ENCODE measurements around the gene QRFP. TPM values are rescaled to one million over a fixed set of nuclear protein-coding genes. Genes with fewer than 3 reads are reported as not detected.
"Not testable (repeated sequence)": the region's sequence is repeated elsewhere in the genome, so short reads cannot be mapped to it uniquely, and the experiment has no call there.

Gene QRFP
- total and polyA plus RNA-seq, 11 donors = not detected

DNA sequence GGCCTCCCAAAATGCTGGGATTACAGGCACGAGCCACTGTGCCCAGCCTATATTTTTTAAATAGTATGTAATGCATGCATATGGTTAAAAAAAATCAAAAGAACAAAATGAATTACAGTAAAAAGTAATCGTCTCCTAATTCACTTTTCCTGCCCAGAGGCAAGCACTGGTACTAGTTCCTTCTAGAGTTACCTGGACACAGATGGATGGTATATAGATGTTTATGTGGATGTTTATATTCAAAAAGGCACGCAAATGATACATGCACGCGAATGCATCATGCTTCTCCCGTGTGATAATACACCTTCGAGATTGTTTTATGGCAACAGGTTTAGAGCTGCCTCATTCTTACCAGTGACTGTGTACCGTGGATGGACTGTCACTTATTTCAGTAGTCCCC is 40.1 kb downstream of the QRFP start:
- peaks cover 0 to 58% (median 43%) of the 10 kb centered on the region in 9 donors for H3K36me3 ChIP-seq
- TF ChIP-seq POLR2A (IDR thresholded peaks at IDR 0.05) = no peak
- TF ChIP-seq, protein P1, sequence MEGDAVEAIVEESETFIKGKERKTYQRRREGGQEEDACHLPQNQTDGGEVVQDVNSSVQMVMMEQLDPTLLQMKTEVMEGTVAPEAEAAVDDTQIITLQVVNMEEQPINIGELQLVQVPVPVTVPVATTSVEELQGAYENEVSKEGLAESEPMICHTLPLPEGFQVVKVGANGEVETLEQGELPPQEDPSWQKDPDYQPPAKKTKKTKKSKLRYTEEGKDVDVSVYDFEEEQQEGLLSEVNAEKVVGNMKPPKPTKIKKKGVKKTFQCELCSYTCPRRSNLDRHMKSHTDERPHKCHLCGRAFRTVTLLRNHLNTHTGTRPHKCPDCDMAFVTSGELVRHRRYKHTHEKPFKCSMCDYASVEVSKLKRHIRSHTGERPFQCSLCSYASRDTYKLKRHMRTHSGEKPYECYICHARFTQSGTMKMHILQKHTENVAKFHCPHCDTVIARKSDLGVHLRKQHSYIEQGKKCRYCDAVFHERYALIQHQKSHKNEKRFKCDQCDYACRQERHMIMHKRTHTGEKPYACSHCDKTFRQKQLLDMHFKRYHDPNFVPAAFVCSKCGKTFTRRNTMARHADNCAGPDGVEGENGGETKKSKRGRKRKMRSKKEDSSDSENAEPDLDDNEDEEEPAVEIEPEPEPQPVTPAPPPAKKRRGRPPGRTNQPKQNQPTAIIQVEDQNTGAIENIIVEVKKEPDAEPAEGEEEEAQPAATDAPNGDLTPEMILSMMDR (IDR thresholded peaks at IDR 0.05) = no peak

DNA sequence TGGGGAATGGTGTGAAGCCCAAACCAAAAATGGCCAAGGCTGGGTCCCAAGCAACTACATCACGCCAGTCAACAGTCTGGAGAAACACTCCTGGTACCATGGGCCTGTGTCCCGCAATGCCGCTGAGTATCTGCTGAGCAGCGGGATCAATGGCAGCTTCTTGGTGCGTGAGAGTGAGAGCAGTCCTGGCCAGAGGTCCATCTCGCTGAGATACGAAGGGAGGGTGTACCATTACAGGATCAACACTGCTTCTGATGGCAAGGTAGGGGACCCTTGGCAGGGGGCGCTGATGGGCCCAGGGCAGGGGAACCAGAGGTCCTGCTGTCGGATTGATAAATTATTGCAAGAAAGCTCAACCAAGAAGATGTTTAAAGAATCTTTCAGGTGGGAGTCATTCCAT is 41.8 kb downstream of the QRFP start:
- H3K27ac ChIP-seq = peak overlapping the region in 1 of 12 donors; percentile 96
- H3K27me3 ChIP-seq = no peaks in the 10 kb centered on the region
- 93 to 95% (median 94%) methylated on average over 9 of the region's 9 CpGs for WGBS, 4 donors
- peaks cover 0 to 42% (median 21%) of the 10 kb centered on the region in 12 donors for H3K4me1 ChIP-seq
- ATAC-seq (no peak), DNase-seq (no peak)
- H3K4me3 ChIP-seq = no peak overlapping the region
- no peaks in the 10 kb centered on the region for H3K9me3 ChIP-seq
- no peak for TF ChIP-seq POLR2A (IDR thresholded peaks at IDR 0.05)
- TF ChIP-seq, protein P1 (IDR thresholded peaks at IDR 0.05) = no peak
- intact Hi-C loops (cut with DNase I) = no loop called here
- peaks cover 0 to 55% (median 43%) of the 10 kb centered on the region in 9 donors for H3K36me3 ChIP-seq

More for the DNA sequence above, 40.1 kb downstream of the QRFP start:
- no peak for DNase-seq
- ATAC-seq = no peak
- 83 to 88% (median 85%) methylated on average over 8 of the region's 8 CpGs for WGBS, 4 donors
- intact Hi-C loops (cut with DNase I) = no loop called here
- H3K27me3 ChIP-seq = no peaks in the 10 kb centered on the region
- no peaks in the 10 kb centered on the region for H3K9me3 ChIP-seq
- peaks cover 2 to 51% (median 34%) of the 10 kb centered on the region in 12 donors for H3K4me1 ChIP-seq
- H3K27ac ChIP-seq = no peak overlapping the region
- no peak overlapping the region for H3K4me3 ChIP-seq

DNA sequence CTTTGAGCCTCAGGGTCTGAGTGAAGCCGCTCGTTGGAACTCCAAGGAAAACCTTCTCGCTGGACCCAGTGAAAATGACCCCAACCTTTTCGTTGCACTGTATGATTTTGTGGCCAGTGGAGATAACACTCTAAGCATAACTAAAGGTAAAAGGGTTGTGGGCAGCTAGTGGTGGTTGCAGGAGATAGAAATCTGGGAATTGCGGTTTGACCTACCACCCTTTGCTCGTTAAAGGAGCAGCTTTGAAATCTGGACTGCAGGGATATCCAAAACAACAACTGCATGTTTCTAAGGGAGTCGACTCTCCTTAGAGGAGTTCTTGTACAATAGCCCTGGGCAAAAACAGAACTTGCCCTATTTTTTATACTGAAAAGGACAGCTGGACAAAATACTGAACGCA is 42.5 kb downstream of the QRFP start:
- peaks cover 0 to 42% (median 18%) of the 10 kb centered on the region in 12 donors for H3K4me1 ChIP-seq
- TF ChIP-seq POLR2A (IDR thresholded peaks at IDR 0.05) = no peak
- H3K9me3 ChIP-seq = no peaks in the 10 kb centered on the region
- H3K4me3 ChIP-seq = no peak overlapping the region
- 82 to 87% (median 84%) methylated on average over 8 of the region's 8 CpGs for WGBS, 4 donors
- H3K27ac ChIP-seq = peak overlapping the region in 1 of 12 donors; percentile 96
- no peaks in the 10 kb centered on the region for H3K27me3 ChIP-seq
- intact Hi-C loops (cut with DNase I) = no loop called here
- no peak for ATAC-seq
- DNase-seq = no peak
- peaks cover 0 to 49% (median 43%) of the 10 kb centered on the region in 9 donors for H3K36me3 ChIP-seq

DNA sequence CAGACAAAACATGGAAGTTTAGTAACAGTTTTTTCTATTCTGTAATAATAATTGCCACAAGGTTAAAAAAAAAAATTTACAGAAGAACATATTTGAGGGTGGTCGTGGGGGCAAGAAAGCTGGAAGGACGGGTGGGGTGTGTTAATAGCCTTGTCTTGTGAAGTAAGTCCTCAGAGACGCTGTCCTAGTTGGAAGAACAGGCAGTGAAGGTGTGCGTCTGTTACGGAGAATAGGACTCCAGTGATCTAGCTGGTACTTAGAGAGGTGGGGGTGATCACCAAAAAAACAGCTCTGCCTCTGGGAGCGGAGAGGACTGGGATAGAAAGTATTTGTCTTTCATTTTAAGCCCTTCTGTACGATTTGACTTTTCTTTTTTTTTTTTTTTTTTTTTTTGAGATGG is 43.8 kb downstream of the QRFP start:
- peak overlapping the region in 3 of 12 donors; percentile 20 to 96 (median 33) for H3K27ac ChIP-seq
- DNase-seq = no peak
- peaks cover 0 to 45% (median 39%) of the 10 kb centered on the region in 9 donors for H3K36me3 ChIP-seq
- no peak for ATAC-seq
- TF ChIP-seq POLR2A (IDR thresholded peaks at IDR 0.05) = no peak
- TF ChIP-seq, protein P1 (IDR thresholded peaks at IDR 0.05) = no peak
- H3K9me3 ChIP-seq = no peaks in the 10 kb centered on the region
- H3K4me1 ChIP-seq = peaks cover 0 to 38% (median 15%) of the 10 kb centered on the region in 12 donors
- H3K27me3 ChIP-seq = no peaks in the 10 kb centered on the region
- H3K4me3 ChIP-seq = no peak overlapping the region
- intact Hi-C loops (cut with DNase I) = no loop called here
- WGBS, 4 donors = 85 to 92% (median 87%) methylated on average over 7 of the region's 7 CpGs

DNA sequence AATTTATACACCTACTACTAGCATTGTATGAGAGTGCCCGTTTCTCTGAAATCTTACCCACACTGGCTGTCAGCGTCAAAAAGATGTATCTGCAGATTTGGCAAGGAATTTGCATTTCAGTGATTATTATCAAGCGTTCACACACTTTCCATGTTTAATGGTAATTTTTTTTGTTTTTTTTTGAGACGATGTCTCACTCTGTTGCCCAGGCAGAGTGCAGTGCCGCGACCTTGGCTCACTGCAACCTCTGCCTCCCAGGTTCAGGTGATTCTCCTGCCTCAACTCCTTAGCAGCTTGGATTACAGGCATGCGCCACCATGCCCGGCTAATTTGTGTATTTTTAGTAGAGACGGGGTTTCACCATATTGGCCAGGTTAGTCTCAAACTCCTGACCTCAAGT is 47.3 kb downstream of the QRFP start:
- no peak overlapping the region for H3K4me3 ChIP-seq
- peak overlapping the region in 8 of 12 donors; percentile 15 to 96 (median 72) for H3K27ac ChIP-seq
- peaks cover 13 to 67% (median 47%) of the 10 kb centered on the region in 12 donors for H3K4me1 ChIP-seq
- no peak for TF ChIP-seq POLR2A (IDR thresholded peaks at IDR 0.05)
- TF ChIP-seq, protein P1 (IDR thresholded peaks at IDR 0.05) = no peak
- intact Hi-C loops (cut with DNase I) = loop anchor here in 4 of 10 donors (5.0 kb wide), 1 partner anchor 67 kb away; no protein-coding TSS in a partner anchor
- 91 to 94% (median 92%) methylated on average over 9 of the region's 9 CpGs for WGBS, 4 donors
- H3K36me3 ChIP-seq = peaks cover 0 to 11% (median 6%) of the 10 kb centered on the region in 9 donors
- no peak for ATAC-seq
- H3K27me3 ChIP-seq = no peaks in the 10 kb centered on the region
- no peaks in the 10 kb centered on the region for H3K9me3 ChIP-seq
- no peak for DNase-seq

DNA sequence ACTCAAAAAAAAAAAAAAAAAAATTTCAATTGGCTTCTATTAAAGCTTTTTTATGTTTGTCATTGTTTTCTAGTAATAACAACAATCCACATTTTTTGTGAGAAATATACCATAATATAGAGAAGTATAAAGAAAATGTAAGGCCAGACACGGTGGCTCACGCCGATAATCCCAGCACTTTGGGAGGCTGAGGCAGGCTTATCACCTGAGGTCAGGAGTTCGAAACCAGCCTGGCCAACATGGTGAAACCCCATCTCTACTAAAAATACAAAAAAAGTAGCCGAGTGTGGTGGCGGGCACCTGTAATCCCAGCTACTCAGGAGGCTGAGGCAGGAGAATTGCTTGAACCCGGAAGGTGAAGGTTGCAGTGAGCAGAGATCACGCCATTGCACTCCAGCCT is 48.1 kb downstream of the QRFP start:
- Histone ChIP-seq H3K4me1 (peaks cover 13 to 75% (median 55%) of the 10 kb centered on the region in 12 donors), H3K27ac (peak overlapping the region; percentile 37 to 96 (median 88))
- H3K4me3 ChIP-seq, H3K27me3 ChIP-seq, DNase-seq, H3K36me3 ChIP-seq, ATAC-seq, H3K9me3 ChIP-seq: not testable (repeated sequence)
- 96 to 98% (median 98%) methylated on average over 8 of the region's 8 CpGs for WGBS, 4 donors
- intact Hi-C loops (cut with DNase I) = loop anchor here in 4 of 10 donors (5.0 kb wide), 1 partner anchor 66 kb away; no protein-coding TSS in a partner anchor
